Inflammatory macrophage treated with lipopolysaccharide for 4 hours (primary cell): Measurements from ENCODE around the gene RLIM.
A peak's percentile ranks its signal among the peaks of the same experiment; 100 is the strongest.
"Not testable (repeated sequence)": the region's sequence is repeated elsewhere in the genome, so short reads cannot be mapped to it uniquely, and the experiment has no call there.

Experiments
- DNase-seq: peaks from one replicate; pipeline ENCODE4 v3.0.0-alpha.2; 2020

RLIM gene, protein sequence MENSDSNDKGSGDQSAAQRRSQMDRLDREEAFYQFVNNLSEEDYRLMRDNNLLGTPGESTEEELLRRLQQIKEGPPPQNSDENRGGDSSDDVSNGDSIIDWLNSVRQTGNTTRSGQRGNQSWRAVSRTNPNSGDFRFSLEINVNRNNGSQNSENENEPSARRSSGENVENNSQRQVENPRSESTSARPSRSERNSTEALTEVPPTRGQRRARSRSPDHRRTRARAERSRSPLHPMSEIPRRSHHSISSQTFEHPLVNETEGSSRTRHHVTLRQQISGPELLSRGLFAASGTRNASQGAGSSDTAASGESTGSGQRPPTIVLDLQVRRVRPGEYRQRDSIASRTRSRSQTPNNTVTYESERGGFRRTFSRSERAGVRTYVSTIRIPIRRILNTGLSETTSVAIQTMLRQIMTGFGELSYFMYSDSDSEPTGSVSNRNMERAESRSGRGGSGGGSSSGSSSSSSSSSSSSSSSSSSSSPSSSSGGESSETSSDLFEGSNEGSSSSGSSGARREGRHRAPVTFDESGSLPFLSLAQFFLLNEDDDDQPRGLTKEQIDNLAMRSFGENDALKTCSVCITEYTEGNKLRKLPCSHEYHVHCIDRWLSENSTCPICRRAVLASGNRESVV

DNA sequence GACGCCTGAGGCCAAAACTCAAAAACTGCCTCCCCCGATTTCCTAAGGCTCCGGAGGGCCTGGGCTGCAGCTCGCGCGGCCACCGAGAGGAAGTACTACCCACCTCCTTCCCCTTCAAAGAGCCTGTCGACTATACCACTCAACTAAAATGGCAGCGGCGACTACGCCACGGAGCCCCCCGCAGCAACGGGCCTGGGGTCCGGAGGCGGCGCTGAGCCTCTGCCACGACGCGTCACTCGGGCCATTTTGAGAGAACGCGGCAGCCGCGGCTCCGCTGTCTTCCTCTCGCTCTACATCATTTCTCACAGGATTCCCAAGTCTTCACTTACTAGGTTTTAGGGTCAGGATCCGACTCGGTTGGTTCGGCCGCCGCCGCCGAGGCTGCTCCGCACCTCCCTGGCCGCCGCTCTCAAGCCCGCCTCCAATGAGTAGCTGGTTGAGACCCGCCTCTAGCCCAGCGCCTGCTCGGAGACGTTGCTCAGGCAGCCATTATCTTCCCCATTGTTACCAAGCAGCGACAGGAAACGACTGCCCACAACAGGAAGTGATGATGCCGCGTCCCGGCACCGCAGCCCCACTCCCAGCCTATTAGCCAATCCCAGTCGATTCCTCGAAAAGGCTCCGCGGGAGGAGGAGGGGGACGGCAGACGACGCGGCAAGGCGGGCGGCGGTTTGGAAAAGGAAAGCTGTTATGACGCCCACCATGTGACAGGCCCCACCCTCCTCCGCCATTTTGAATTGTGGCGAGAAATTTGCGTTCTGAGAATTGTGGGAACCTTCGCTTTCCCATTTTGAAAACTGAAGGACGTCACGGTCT lies at the start of gene RLIM:
Gene RLIM, minus strand, starts transcription at position 532 of the 817 bp plus-strand sequence. CDS start 18,647 bp downstream, outside the sequence.
- DNase-seq = peak; percentile 95

DNA sequence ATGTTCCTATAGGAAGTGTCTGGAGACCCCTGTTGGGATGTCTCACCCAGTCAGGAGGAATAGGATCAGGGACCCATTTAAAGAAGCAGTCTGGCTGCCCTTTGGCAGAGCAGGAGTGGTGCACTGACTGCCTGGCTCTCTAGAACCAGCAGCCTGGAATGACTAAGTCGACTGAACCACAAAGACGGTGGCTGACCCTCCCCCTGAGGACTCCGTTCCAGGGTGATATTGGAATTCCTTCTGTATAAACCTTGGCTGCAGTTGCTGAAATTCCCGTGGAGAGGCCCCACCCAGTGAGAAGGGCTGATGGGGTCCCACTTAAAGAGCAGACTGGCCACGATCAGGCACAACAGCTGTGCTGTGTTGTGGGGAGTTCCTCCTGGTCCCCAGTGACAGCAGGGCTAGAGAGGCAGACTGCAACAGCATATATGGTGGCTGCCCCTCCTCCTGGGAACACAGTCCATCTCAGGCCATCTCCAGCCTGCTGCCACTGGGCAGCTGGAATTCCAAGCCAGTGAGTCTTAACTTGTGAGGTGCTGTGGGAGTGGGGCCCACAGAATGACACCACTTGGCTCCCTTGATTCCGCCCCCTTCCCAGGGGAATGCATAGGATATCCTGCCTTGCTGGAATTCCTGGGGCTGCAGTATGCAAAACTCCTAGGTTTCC lies 41.8 kb upstream of the RLIM start:
- DNase-seq = no peak

DNA sequence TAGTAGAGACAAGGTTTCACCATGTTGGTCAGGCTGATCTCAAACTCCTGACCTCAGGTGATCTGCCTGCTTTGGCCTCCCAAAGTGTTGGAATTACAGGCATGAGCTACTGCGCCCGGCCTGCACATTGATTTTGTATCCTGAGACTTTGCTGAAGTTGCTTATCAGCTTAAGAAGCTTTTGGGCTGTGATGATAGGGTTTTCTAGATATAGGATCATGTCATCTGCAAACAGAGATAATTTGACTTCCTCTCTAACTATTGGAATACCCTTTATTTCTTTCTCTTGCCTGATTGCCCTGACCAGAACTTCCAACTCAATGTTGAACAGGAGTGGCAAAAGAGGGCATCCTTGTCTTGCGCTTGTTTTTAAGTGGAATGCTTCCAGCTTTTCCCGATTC lies 40.5 kb upstream of the RLIM start:
- DNase-seq = not testable (repeated sequence)

DNA sequence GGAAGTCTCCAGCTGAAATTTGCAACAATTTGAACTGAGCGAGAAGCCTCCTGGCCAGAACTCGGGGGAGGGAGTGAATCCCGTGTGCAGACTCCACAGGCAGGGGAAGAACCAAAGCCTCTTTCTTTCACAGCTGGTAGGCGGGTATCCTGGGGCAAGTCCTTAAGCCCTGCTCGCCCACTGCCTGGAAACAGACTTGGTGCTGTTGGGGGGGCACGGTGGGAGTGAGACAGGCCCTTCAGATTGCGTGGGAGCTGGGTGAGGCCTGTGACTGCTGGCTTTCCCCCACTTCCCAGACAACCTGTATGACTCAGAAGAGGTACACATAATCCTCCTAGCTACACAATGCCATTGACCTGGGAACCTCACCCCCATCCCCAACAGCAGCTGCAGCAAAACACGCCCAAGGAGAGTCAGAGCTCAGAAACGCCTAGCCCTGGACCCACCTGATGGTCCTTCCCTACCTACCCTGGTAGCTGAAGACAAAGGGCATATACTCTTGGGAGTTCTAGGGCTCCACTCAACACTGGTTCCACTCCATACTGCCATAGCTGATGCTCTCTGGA lies 22.4 kb upstream of the RLIM start:
- DNase-seq = no peak

DNA sequence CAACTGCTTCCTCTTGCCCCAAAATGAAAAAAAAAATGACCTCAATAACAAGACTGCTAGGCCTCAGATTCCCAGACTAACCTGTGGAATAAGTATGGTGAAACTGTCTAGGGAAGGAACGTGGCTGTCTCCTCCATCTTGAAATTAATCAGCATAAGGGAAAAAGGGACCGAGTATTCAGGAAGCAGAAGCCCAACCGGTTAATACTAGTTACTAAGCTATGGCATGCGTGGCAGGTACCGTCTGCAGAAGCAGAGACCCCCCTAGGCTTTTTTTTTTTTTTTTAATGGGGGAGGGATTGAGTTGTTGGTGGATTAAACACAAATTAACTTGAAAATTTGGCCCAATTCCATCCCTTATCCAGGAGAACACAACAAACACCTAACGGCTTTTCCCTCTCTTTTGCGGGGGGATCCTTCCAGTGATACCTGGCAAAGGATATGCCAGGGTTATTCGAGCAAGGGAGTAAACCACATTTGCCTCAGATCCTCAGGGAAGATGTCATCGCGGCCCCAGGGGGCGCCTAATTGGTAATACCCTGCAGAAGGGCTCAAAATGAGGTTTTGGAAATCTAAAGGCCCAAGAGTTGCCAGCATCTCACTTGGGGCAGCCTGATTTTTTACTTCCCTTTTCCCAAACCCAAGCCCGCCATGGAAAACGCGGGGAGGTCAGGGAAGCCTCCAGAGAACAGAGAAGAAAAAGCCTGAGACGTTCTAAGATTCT lies 893 bp downstream of the RLIM start:
- peak; percentile 27 for DNase-seq

DNA sequence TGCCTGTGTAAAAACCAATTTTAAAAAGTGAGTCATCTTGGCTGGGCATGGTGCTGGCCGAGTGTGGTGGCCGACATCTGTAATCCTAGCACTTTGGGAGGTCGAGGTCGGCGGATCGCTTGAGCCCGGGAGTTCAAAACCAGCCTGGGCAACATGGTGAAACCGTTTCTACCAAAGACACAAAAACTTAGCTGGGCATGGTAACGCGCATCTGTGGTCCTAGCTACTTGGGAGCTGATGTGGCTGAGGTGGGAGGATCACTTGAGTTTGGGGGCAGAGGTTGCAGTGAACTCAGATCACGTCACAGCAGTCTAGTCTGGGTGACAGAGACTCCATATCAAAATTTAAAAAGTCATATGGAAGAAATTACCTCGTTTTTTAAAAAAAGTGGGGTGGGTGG lies 7.6 kb downstream of the RLIM start:
- no peak for DNase-seq

DNA sequence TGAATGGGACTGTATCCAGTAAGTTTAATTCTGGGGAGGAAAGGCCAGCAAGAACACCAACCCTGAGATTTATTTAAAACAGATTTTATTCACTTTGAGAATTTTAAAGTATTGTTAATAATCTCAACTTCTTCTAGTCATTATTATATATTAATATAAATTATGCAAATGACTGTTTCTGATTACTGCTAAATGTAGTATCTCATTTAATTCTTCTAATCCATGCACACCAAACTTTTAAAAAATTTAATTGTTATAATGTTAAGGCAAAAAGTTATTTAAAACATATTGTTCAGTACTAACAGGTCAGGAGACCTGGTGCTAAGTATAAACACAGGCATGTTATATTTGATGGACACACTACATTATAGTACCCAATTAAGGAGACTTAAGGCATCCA lies 8.1 kb downstream of the RLIM start:
- DNase-seq = no peak

DNA sequence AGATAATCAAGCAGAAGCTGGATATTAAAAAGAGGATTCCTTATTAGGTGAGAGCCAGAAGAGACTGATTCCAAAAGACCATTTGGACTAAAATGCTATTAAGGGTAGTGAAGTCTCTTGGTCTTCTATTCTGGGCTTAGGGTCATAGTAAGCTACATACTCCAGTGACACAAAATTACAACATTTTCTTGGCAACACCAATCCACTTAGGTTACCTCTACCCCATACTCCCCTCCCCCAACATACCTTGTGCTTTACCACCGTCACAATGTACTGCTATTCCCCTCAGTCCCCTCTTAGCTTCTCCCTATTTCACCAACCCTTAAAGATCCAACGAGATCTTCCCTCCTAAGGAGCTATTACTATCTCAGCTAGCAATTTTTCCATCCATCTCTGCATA lies 11.4 kb downstream of the RLIM start:
- DNase-seq = no peak

DNA sequence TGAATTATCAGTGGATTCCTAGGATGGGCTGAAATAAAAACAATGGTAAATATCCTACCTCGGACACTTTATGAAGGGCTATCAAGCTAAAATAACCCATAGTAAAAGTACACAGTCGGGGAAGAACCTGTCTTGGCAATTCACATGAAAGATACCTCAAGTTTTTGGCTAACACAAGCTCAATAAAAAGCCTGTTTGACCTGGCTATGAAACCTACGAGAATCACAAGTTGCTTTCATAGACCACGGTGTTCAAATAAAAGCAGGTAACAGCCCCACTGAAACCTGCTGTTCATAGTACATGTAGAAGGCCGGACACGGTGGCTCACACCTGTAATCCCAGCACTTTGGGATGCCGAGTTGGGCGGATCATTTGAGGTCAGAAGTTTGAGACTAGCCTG lies 12.3 kb downstream of the RLIM start:
- DNase-seq = no peak

DNA sequence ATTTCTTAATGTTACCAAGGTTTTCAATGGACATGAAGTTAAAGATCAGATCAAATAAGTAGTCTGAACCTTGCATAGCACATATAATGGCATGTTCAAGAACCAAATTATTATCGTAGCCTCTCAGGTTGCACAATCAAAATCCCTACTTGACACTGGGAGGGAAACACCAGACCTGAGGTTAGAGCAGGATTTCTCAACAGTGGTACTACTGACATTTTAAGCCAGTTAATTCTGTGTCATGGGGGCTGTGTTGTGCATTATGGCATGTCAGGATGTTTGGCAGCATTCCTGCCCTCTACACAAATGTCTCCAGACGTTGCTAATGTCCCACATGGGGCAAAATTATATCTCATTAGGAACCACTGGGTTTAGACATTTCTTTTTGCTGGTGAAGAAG lies 20.8 kb downstream of the RLIM start:
- DNase-seq = peak; percentile 11

DNA sequence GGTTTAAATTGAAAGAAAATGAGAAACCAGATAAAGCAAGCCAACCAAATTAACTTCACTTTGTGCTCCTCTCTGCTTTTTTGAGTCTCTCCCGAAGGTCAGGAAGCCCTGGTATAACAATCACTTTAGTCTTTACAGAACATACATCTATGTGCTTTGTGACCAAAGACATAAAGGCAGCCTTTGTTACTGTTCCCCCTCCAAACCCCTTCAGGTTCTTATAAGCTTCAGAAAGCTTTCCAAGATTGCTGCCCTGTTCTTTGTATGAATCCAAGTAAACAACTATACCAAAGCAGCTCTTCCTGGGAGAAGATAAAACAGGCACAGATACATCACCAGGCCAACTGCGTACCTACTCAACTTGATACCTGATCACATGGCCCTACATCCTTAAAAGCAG lies 28.7 kb downstream of the RLIM start:
- DNase-seq = no peak

DNA sequence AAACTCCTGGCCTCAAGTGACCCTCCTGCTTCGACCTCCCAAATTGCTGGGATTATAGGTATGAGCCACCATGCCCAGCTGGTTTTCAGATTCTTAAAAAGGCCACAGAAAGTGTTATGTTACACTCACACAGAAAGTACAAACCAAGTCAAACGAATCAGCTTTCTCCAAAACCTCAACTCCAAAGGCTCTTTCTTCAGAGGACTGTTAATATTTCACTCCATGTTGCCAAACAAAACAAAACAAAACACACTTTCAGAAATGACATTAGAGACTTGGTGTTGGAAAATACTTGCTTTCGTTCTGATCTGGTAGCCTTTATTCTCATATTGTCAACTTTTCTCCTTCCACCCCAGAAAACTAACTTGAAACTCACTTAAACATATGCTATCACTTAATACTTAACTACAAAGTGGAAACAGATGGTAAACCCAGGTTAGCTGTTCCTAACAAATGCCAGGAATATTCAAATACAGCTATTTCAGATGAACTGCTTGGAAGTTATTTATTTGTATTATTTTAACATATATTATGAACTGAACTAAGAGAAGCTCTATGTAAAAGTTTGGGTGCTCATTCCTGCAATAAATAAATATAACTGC lies 34.7 kb downstream of the RLIM start:
- no peak for DNase-seq

DNA sequence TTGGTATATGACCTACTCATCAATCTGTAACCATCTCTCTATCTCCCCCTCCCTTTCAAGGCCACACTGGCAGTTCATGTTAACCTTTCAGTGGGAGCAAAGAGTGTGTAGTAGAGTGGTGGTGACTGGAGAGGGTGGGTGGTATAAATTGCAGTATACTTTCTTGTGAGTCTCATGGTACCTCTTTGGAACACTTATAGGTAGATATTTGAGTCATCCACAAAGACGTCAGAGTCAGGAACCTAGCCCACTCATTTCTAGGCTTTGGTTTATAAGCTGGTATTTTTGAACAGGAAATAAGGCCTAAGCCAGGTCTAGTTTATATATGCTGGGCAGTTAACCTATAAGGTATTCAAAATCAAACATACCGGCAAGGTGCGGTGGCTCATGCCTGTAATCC lies 36.3 kb downstream of the RLIM start:
- no peak for DNase-seq

DNA sequence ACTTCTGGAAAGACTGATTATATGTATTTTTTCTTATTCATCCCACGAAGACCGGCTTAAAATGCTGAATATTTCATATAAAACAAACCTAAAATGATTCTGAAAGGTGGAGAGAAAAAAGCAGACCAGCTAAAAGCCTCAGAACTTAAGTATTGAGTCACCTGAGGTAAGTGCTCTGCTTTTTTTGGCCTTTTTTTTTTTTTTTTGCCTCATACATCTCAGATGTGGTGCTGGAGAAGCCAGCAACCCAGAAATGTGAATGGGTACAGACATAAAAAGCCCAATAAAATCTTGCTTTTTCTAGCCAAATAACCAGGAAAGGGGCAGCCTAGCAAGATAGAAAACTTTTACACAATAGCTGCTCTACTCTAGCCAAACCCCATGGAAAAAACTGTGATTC lies 57.0 kb downstream of the RLIM start:
- no peak for DNase-seq

DNA sequence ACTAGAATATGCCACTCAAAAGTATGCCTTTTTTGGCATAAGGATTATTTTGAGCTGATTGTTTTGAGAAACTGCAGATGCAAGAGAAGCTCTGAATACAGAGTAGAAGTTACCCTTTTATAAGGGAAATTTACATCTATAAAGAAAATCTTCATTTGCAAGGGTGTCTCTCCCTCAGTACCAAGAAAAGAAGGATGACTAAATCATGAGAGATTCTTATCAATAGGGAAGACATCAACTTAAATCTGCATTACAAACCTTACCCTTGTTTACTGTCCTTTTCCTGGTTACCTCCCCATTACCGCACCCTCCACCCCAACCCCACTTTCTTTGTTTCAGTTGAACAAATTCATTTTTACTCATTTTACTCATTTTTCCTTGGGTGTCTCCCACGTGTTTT lies 62.5 kb downstream of the RLIM start:
- DNase-seq = no peak

DNA sequence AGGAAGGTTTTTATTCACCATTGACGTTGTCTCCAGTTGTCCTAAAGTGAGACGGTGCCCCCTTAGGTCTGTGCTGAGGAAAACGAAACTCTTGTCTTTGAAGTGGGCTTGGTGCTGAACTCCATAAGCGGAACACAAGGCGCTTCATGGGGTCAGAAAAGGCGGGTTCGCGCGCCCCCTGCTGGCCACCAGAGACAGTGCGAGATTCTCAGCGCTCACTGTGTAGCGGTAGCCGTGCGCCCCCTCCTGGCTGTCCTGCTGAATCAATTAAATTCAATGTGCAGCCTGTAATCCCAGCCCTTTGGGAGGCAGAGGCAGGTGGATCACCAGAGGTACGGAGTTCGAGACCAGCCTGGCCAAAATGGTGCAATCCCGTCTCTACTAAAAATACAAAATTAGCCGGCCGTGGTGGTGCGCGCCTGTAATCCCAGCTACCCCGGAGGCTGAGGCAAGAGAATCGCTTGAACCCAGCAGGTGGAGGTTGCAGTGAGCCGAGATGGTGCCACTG lies 64.1 kb downstream of the RLIM start:
- DNase-seq = peak; percentile 69

DNA sequence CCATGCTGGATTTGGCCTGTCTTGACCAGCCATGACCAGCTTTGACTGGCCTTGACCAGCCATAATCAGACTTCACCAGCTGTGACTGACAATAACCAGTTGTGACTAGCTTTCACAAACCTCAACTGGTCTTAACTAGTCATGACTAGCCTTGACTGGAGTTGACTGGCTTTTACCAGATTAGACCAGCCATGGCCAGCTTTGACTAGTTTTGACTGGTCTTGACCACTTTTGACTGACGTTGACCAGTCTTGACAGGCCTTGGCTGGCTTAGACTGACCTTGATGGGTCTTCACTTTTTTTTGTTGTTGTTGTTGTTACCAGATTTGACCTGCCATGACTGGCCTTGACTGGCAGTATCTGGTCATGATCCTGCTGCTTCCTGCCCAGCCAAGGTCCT lies 67.4 kb downstream of the RLIM start:
- no peak for DNase-seq

DNA sequence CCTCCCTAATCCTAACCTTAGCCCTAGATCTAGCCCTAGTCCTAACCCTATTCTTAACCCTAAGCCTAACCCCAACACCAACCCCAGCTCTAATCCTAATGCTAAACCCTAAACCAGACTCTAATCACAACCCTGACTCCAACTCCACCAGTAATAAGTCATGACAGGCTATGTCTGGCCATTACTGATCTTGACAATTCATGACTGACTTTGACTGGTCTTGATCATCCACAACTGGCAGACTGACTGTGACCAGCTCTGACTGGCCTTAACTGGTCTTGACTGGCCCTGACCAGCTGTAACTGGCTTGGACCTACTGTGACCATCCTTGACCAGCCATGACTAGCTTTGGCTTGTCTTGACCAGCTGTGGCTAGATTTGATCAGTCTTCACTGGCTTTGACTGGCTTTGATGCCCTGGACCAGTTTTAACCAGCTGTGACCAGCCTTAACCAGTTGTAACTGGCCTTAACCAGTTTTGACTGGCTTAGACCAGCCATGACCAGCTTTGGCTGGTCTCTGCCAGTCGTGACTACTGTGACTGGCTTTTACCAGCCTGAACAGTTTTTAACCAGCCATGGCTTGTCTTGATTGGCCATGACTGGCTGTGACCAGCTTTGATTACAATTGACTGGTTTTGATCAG lies 68.4 kb downstream of the RLIM start:
- no peak for DNase-seq

DNA sequence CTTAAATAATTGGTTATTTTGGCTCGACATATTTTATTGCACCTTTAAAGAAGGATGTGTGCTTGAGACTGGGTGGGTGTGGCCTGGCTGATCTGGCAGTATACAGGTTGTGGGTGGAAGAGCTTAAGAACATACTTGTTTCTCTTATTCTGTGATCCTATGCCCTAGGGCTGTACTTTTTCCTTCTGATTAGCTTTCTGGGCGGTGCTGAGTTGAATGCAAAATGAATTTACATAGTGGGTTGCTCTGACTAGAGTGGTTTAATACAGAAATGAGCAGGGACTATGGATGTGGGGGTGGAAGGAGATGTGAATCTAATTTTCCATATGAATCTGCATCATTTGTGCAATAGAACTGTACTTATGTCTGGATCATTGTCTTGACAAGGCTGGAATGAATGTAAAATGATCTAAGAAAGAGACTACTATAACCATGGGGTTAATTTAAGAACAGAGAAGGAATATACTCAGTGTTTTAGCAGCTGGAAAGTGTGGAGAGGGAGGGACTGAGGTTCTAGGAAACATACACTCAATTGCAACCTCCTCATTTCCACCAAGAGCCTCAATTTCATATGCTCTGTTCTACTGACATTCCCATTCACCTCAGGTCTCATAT lies 73.7 kb downstream of the RLIM start:
- no peak for DNase-seq

DNA sequence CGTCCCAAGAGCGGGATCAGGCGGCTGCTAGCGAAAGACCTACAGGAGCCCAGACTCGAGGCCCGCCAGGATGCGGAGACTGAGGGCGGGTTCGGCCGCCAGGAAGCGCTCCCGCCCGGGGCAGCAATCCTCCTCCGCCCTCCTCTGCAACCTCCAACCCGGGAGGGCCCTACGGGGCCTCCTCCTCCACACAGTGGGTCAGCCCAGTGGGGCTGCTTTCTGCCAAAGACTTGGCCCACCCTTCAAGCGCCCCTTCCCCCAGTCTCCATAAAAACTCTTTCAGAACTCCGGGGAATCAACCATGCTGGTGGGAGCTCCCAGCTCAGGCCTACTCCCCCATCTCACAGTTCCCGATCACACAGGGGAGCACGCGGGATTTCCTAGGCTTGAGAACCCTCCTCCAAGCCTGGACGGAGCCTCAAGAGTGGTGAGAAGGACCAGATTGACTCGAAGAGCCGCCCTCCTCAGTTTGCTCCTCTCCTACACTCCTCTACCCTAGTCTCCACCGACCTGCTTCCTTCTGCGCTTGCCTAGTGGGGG lies 77.5 kb downstream of the RLIM start:
- DNase-seq = no peak
